HL-60 (cell line): ENCODE data around the gene ZNF566.
"Not testable (repeated sequence)": the region's sequence is repeated elsewhere in the genome, so short reads cannot be mapped to it uniquely, and the experiment has no call there.

Experiments
- GABPA ChIP-seq: IDR thresholded peaks from 2 replicates; pipeline ENCODE4 v1.6.1; 2012; ENCODE audit warnings: low read depth
- TF ChIP-seq, protein P1 (sequence below): IDR thresholded peaks from one replicate; pipeline ENCODE4 v1.5.1; 2011; ENCODE audit warnings: low read length, control low read depth, inconsistent platforms; ENCODE audit not compliant: insufficient read depth
- TF ChIP-seq, protein P2 (sequence below): IDR thresholded peaks from 2 replicates; pipeline ENCODE4 v1.6.1; 2012; ENCODE audit warnings: low read depth; ENCODE audit not compliant: insufficient replicate concordance

GRCh38 chr19:36492689-36493453 lies 3.5 kb upstream of the ZNF566 start:
- TF ChIP-seq, protein P1, sequence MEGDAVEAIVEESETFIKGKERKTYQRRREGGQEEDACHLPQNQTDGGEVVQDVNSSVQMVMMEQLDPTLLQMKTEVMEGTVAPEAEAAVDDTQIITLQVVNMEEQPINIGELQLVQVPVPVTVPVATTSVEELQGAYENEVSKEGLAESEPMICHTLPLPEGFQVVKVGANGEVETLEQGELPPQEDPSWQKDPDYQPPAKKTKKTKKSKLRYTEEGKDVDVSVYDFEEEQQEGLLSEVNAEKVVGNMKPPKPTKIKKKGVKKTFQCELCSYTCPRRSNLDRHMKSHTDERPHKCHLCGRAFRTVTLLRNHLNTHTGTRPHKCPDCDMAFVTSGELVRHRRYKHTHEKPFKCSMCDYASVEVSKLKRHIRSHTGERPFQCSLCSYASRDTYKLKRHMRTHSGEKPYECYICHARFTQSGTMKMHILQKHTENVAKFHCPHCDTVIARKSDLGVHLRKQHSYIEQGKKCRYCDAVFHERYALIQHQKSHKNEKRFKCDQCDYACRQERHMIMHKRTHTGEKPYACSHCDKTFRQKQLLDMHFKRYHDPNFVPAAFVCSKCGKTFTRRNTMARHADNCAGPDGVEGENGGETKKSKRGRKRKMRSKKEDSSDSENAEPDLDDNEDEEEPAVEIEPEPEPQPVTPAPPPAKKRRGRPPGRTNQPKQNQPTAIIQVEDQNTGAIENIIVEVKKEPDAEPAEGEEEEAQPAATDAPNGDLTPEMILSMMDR = not testable (repeated sequence)
- not testable (repeated sequence) for TF ChIP-seq GABPA
- TF ChIP-seq, protein P2, sequence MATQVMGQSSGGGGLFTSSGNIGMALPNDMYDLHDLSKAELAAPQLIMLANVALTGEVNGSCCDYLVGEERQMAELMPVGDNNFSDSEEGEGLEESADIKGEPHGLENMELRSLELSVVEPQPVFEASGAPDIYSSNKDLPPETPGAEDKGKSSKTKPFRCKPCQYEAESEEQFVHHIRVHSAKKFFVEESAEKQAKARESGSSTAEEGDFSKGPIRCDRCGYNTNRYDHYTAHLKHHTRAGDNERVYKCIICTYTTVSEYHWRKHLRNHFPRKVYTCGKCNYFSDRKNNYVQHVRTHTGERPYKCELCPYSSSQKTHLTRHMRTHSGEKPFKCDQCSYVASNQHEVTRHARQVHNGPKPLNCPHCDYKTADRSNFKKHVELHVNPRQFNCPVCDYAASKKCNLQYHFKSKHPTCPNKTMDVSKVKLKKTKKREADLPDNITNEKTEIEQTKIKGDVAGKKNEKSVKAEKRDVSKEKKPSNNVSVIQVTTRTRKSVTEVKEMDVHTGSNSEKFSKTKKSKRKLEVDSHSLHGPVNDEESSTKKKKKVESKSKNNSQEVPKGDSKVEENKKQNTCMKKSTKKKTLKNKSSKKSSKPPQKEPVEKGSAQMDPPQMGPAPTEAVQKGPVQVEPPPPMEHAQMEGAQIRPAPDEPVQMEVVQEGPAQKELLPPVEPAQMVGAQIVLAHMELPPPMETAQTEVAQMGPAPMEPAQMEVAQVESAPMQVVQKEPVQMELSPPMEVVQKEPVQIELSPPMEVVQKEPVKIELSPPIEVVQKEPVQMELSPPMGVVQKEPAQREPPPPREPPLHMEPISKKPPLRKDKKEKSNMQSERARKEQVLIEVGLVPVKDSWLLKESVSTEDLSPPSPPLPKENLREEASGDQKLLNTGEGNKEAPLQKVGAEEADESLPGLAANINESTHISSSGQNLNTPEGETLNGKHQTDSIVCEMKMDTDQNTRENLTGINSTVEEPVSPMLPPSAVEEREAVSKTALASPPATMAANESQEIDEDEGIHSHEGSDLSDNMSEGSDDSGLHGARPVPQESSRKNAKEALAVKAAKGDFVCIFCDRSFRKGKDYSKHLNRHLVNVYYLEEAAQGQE = not testable (repeated sequence)
